GM18858 (cell line): ENCODE data around the gene NCLN.
"Not testable (repeated sequence)": the region's sequence is repeated elsewhere in the genome, so short reads cannot be mapped to it uniquely, and the experiment has no call there.

Source experiments
- ATAC-seq: cut with Tn5 transposase; IDR thresholded peaks from one replicate; pipeline ENCODE4 v1.9.1; 2021; ENCODE audit not compliant: unreplicated experiment

Gene NCLN

DNA sequence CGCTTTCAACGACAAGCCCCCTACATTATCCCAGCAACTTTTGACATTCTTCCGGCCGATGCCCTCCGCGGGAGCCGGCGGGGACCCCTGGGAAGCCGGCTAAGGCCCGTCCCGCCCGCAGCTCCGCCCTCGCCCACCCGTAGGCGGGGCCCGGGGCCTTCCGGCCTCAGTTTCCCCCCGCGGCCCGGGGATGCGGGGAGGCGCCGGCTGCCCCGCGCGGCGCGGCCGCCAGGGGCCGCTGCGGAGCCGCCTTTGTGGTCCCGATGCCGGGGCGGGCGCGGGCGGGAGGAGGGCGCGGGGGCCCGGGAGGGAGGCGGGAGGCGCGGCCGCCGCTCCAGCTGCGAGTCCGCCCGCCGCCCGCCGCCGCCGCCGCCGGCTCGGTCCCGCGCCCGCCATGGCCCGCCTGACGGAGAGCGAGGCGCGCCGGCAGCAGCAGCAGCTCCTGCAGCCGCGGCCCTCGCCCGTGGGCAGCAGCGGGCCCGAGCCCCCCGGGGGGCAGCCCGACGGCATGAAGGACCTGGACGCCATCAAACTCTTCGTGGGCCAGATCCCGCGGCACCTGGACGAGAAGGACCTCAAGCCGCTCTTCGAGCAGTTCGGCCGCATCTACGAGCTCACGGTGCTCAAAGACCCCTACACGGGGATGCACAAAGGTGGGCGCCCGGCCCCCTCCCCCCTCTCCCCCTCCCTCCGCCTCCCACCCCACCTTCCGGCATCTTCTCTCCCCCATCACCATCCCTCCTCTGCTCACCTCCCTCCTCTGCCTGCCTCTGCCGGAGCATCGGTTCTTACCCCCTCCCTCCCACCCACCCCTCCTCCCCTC, 38.8 kb downstream of the NCLN start, which contains the start of gene CELF5:
Gene CELF5, plus strand, starts transcription at position 316 of the 823 bp plus-strand sequence. Its CDS starts 79 bp downstream, at position 395.
- ATAC-seq: no peak

DNA sequence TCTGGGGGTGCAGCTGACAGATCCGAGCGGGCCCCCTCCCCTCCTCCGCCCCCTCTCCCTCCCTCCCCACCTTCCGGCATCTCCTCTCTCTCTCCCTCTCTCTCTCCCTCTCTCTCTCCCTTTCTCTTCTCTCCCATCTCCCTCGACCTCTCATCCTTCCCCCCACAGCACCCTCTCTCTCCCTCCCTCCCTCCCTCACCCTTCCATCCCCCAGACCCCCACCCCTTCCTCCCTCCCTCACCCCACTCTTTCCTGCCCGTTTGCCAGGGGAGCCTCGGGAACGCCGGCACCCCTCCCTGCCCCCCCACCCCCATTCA, 39.4 kb downstream of the NCLN start:
- no peak for ATAC-seq

DNA sequence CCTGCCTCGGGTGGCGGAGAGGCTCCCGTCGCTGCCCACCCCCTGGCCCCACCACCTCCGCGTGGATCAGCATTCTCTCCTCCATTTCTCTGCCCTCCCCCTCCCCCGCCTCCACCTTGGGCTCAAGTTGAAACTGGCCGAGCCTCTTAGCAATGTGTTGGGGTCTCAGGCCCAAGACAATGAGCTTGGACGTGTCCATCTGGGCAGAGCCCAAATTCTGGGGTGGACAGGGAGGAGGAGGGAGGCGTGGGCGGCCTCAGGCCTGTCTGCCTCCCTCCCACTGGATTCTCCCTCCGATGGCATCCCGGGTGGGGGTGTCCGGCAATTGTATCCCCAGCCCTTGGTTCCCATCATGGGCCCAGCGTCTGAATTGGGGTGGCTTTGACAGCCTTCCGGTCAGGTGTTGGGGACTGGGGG, 40.0 kb downstream of the NCLN start:
- no peak for ATAC-seq

DNA sequence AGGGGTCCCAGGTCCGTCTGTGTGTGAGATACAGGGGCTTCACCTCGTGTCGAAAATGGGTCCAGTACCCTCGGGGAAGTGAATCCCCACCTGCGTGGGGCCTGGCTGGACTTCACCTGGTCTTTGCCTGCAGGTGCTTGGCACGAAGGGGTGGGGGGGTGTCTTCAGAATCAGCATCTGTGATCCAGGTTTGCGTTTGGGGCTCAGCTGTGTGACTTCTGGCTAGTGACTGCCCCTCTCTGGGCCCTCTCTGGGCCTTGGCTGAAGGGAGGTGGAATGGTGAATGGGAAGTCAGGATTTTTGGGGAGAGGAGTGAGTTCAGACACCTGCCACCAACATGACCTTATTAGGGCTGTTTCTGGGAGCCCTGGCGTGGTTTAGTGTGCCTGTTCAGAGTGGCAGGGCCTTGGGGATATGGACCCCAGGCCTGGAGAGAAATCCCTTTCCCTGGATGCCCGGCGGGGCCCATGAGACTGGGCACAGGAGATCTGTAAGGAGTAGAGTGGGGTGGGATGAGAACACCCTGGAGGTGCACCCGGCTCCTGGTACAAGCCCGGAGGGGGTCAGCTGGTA, 41.4 kb downstream of the NCLN start:
- ATAC-seq: no peak

DNA sequence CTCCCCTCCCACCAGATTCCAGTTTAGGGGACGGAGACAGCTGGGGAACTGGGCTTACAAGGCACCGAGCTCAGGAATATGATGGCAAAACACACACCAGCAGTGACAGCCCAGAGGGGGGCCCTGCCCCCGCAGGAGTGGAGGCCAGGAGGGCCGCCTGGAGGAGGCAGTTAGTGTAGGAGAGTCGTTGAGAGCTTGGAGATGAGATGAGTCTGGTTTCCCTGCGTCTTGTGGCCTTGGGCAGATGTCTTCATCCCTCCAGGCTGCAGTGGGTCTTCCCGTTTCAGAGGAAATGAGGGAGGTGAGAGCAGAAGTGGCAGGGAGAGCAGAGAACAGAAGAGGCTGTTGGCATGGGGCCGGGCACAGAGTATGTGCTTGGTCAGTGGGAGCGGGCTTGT, 43.6 kb downstream of the NCLN start:
- ATAC-seq: no peak

DNA sequence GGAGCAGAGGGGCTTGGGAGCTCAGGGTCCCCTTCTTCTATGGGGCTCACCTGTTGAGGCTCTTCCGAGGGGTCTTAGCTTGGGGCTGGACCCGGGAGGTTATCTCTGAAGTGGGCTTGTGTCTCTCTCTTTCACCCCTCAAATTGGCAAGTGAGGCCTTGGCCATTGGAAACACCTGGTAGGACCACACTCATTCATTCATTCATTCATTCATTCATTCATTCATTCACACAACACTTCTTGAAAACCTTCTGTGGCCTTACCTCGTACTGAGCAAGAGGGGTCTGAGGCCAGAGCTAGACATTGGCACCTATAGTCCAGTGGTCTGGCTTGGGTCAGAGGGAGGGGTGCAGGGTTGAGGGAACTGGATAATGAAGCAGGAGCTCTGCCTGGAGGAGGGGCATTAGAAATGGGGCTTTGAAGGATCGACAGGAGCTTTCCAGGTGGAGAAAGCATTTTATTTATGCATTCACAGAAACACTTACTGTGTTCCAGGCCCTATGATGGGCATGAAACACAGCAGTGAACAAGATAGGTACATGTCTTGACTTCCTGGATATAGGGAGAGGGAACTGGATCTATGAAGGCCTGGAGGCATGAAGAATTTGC, 44.3 kb downstream of the NCLN start:
- ATAC-seq: no peak

DNA sequence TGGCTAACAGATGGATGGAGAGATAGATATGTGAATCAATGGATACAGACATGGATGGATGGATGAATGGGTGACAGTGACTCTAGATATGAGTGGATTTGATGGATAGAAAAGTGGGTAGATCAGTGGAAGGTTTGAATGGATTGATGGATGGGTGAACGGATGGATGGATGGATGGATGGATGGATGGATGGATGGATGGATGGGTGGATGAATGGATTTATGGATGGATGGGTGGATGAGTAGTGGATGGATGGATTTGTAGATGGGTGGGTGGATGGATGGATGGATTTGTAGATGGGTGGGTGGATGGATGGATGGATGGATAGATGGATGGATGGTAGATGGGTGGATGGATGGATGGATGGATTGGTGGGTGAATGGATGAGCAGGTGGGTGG, 45.6 kb downstream of the NCLN start:
- no peak for ATAC-seq

DNA sequence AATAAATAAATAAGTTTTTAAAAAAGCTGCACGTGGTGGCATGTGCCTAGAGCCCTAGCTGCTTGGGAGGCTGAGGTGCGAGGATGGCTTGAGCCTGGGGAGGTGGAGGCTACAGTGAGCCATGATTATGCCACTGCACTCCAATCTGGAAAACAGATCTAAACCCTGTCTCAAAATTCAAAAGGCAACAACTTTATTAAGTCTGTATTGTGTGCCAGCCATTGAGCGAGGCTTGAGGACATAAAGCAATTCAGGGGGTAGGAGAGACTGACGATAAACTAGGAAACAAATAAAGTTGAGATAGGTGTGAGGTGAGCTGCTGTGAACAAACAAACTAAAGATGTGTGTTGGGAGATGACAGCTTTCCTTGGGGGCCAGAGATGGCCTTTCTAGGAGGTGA, 47.4 kb downstream of the NCLN start:
- no peak for ATAC-seq

DNA sequence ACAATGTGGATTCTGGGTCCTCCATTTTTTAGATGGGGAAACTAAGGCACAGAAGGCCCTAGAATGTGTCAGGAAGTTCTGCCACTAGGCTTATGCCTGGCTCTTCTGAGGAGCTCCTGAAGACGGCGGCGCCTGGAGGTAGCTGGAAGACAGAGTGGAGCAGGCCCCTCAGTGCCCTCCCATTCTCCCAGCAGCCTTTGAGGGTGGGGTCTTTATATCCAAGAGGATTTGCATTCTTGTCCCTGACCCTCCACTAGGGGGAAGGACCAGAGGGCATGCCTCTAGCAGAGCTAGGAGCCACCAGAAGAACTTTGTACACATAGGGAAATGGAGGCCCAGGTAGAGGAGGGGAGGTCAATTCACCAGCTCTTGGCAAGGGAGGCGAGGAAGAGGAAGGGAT, 48.1 kb downstream of the NCLN start:
- ATAC-seq: no peak

DNA sequence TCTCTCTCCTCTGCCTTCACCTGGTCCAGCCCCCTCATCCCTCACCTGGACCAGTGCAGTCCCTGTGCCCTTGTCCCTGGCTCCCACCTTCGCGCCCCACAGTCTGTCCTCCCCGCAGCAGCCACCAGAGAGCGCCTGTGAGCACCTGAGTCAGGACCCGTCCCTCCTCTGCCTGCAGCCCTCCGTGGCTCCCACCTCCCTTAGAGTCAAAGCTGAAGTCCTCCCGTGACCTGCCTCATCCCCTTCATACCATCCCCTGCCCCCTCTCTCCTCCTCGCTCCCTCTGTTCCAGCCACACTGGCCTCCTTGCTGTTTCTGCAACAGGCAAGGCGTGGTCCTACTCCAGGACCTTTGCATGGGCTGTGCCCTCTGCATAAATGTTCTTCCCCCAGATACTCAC, 49.1 kb downstream of the NCLN start:
- no peak for ATAC-seq

DNA sequence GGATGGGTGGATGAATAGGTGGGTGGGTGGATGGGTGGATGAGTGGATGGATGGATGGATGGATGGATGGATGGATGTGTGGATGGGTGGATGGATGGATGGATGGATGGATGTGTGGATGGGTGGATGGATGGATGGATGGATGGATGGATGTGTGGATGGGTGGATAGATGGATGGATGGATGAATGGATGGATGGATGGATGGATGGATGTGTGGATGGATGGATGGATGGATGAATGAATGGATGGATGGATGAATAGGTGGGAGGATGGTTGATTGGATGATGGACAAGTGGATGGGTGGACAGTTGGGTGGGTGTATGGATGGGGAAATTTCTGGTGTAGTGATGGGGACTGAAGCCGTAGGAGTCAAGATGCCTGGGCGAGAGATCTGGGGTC, 49.9 kb downstream of the NCLN start:
- ATAC-seq: not testable (repeated sequence)

DNA sequence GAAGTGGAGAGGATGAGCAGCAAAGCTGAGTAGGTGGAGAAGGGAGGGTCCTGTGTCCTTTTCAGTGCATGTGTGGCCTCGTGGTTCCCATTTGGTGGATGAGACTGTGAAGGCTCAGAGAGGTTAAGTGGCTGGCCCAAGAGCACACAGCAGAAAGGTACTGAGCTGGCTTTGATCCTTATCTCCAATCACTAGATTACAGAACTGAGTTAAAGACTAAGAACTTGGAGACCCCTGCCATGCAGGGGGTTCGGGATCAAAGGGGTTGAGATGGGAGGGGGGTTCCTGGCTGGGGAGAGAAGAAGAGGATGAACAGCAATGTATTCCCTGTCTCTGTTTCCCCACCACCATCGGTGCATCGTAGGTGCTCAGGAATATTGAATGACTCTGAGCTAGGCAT, 50.5 kb downstream of the NCLN start:
- ATAC-seq: no peak

DNA sequence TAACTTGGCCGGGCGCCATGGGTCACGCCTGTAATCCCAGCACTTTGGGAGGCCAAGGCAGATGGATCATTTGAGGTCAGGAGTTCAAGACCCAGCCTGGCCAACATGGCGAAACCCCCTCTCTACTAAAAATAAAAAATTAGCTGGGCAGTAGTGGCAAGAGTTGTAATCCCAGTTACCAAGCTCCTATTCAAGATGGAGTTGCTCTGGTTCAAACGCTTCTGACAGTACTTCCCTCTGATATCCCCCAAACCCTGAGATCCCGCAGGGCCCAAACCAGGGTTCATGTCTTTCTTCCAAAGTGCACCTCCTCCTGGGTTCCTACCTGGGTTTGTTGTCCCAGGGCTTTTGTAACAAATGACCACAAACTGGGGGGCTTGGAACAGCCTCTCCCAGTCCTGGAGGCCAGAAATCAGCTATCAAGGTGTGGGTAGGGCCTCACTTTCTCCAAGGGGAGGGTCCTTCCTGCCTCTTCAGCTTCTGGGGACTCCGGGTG, 52.4 kb downstream of the NCLN start:
- no peak for ATAC-seq

DNA sequence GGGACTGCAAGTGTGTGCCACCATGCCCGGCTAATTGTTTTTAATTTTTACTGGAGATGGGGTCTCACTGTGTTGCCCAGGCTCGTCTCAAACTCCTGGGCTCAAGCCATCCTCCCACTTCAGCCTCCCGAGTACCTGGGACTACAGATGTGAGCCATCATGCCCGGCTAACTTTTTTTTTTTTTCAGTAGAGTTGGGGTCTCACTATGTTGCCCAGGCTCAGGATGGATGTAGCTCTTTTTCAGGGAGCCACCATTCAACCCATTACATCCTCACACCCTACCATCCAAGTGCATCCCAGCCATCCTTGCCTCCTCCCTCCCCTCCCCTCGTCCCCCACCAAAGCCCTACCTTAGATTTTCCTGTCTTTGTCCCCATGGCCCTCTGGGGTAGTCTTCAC, 53.6 kb downstream of the NCLN start:
- no peak for ATAC-seq

DNA sequence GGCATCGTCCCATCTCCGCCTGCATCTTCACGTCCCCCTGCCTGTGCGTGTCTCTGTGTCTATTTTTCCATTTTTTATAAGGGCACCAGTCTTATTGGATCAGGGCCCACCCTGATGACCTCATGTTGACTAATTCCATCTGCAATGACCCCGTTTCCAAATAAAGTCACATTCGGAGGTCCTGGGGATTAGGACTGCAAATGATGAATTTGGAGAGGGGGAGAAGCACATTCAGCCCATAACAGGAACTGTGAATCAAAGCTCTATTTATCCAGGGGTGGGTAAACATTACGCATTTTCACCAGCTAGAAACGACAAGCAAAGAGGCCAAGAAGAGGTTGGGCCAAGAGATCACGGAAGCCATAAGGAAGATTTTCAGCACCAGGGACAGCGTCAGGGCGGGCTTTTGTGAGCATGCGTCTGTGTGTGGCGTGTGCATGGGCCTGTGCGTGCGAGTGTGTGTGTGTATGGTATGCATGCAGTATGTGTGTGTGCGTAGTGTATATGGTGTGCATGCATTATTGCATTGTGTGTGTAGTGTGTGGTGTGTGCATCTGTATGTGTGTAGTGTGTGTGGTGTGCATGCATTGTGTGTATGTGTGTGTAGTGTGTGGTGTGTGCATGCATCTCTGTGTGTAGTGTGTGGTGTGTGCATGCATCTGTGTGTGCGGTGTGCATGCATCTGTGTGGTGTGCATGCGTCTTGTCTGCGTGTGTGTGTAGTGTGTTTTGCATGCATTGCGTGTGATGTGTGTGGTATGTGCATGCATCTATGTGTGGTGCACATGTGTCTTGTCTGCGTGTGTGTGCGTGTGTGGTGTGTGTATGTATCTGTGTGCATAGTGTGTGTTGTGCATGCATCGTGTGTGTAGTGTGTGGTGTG, 58.3 kb downstream of the NCLN start:
- ATAC-seq: no peak

DNA sequence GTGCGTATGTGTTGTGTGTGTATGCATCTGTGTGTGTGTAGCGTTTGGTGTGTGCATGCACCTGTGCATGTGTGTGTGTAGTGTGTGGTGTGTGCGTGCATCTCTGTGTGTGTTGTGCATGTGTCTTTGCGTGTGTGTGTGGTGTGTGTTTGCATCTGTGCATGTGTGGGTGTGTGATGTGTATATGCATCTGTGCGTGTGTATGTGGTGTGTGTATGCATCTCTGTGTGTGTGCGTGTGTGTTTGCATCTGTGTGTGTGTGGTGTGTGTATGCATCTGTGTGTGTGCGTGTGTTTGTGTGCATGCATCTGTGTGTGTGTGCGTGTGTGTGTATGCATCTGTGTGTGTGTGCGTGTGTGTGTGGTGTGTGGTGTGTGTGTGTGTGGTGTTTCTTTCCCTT, 59.3 kb downstream of the NCLN start:
- ATAC-seq: no peak

DNA sequence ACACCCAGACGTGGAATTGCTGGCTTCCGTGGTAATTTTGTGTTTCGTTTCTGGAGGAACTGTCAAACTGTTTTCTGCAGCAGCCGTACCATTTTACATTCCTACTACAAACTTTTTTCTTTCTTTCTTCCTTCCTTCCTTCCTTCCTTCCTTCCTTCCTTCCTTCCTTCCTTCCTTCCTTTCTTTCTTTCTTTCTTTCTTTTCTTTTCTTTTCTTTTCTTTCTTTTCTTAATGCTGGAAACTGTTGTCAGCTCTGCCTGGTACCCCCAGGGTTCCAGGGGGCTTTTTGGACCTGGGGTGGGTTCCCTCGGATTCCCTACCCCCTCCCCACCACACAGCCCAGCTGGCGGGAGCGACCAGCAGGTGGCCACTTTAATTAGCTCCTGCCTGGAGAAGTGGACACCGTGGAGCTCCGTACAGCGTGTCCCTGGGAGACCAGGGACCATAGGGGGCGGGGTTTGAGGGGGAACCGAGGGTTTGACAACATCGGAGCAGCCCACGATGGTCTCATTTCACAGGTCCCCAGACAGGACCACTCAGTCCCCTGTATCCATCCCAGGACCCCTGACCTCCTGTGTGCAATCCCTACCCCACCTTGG, 63.1 kb downstream of the NCLN start:
- ATAC-seq: no peak

DNA sequence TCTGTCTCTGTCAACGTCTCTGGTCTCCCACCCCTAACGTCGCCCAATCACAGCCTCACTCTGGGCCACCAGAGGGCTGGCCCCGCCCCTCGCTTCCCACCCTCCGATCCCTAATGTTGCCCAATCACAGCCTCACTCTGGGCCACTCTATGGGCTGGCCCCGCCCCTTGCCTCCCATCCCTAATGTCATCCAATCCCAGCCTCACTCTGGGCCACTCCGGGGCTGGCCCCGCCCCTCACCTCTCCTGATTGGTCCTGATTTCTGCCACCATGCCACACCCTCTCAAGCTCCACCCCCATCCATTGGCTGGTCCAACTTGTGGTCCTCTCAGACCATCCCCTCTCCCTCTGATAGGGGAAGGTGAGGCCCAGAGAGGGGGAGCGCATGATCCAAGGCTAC, 63.7 kb downstream of the NCLN start:
- ATAC-seq: no peak

DNA sequence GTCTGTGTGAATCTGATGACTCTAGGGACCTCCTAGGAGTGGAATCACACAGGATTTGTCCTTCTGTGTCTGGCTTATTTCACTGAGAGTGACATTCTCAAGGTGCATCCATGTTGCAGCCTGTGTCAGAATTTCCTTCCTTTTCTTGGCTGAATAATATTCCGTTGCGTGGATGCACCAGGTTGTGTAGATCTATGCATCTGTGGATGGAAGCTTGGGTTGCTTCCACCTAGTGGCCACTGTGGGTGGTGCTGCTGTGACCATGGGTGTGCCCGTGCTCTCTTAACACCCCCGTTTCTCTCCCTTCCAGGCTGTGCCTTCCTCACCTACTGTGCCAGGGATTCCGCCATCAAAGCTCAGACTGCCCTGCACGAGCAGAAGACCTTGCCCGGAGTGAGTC, 64.9 kb downstream of the NCLN start:
- ATAC-seq: no peak

DNA sequence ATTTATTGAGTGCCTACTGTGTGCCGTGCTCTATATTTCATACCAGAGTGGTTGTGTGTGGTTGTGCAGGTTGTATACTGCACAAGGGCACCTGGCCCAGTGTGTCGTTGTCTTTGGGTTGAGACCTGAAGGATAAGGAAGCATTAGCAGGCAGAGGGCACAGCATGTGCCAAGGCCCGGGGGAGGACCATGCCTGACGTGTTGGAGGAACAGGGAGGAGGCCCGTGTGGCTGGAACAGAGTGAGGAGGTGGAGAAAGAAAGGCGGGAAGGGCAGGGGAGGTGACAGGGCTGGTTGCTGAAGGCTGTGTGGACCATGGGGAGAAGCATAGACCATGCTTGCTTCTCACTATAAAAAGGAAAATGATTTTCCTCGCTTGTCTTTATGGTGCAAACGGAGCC, 65.5 kb downstream of the NCLN start:
- ATAC-seq: no peak

DNA sequence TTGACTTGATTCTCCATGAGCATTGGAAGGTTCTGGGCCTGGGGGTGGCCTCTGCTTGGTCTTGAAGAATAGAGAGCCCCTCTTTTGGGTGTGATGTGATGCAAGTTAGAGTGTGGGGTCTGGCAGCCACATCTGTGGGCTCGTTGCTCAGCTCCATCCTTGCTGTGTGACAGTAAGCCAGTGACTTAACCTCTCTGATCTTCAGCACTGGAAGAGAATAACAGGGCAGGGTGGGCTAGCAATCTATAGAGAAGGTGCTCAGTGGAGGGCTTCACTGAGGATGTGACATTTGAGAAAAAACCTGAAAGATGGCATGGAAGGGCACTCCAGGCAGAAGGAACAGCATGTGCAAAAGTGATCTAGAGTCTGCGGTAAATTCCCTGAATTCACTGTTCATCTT, 66.9 kb downstream of the NCLN start:
- no peak for ATAC-seq
